GM12878 (cell line): ENCODE measurements around the gene PCARE. TPM values are rescaled to one million over a fixed set of nuclear protein-coding genes. Genes with fewer than 3 reads are reported as not detected.

Experiments
- ATAC-seq: fragments of 200-7000 bp; cut with Tn5 transposase; 3 replicates; pipeline ENCODE4 v1.9.1; 2020; ENCODE audit warnings: mild to moderate bottlenecking, moderate library complexity
- BruUV-seq: library from RNA; stranded (reverse); fragments of 400-500 nt; replicated peaks from 2 replicates; lab custom pipeline; 2021; lab: Mats Ljungman, UMichigan
- CTCF ChIA-PET: fragments of 300-600 bp; sonication (Branson Sonifier 250); formaldehyde crosslinking; extraction: SDS; loops from one replicate; lab custom pipeline; 2021; ENCODE audit warnings: inconsistent platforms; lab: Yijun Ruan, JAX
- POLR2A ChIA-PET: fragments of 350-600 bp; formaldehyde crosslinking; extraction: SDS; loops from one replicate; lab custom pipeline; 2021; ENCODE audit warnings: inconsistent platforms; lab: Charles Lee
- RAD21 ChIA-PET: fragments of 300-600 bp; sonication (Branson Sonifier 250); formaldehyde crosslinking; loops from one replicate; lab custom pipeline; 2023; ENCODE audit warnings: antibody characterized with exemption; ENCODE audit not compliant: unreplicated experiment; lab: Charles Lee
- SMC1A ChIA-PET: fragments of 300-600 bp; sonication (Branson Sonifier 250); formaldehyde crosslinking; loops from one replicate; lab custom pipeline; 2023; ENCODE audit not compliant: unreplicated experiment, uncharacterized antibody; lab: Charles Lee
- DNase-seq: peaks from one replicate; pipeline ENCODE4 v3.0.0-alpha.2; 2011; ENCODE audit warnings: low read depth, low spot score
- FAIRE-seq: peaks from 3 replicates; lab custom pipeline; 2011; peaks lifted over from hg19 to GRCh38; lab: Jason Lieb, UNC
- H2AFZ ChIP-seq: 2 replicates; pipeline ENCODE4 v1.6.0; 2011; ENCODE audit warnings: low read depth, low read length, control low read depth; ENCODE audit not compliant: control insufficient read depth
- H3K27ac ChIP-seq: 2 replicates; pipeline ENCODE4 v1.5.1; 2011; ENCODE audit warnings: control low read depth; ENCODE audit not compliant: control insufficient read depth, insufficient read depth
- H3K27me3 ChIP-seq, 2 experiments: replicated peaks in 1 of 2; 2 replicates each; pipeline versions ENCODE4 v1.6.0 to v1.6.1; 2011; ENCODE audit warnings: low read length in 1 of 2; ENCODE audit not compliant: control insufficient read depth in 2 of 2, insufficient read depth in 2 of 2
- H3K36me3 ChIP-seq, 2 experiments: 2 replicates each; pipeline ENCODE4 v1.5.1; 2011; ENCODE audit warnings: low read length in 1 of 2; ENCODE audit not compliant: control insufficient read depth in 2 of 2, insufficient read depth in 2 of 2
- H3K4me1 ChIP-seq: 2 replicates; pipeline ENCODE4 v1.6.1; 2011; ENCODE audit warnings: mild to moderate bottlenecking, low read length, moderate library complexity, mixed read lengths; ENCODE audit not compliant: control insufficient read depth, insufficient read depth
- H3K4me2 ChIP-seq: 2 replicates; pipeline ENCODE4 v1.6.0; 2011; ENCODE audit warnings: control low read depth; ENCODE audit not compliant: control insufficient read depth, insufficient read depth
- H3K4me3 ChIP-seq: fragments of 200-600 bp; sonication (generic); 2 replicates; pipeline ENCODE4 v1.5.1; 2016
- H3K79me2 ChIP-seq: 2 replicates; pipeline ENCODE4 v1.6.0; 2011; ENCODE audit warnings: low read length; ENCODE audit not compliant: control insufficient read depth, insufficient read depth
- H3K9ac ChIP-seq: 2 replicates; pipeline ENCODE4 v1.8.0; 2011; ENCODE audit warnings: low read length, control low read depth, mixed read lengths; ENCODE audit not compliant: control insufficient read depth, insufficient read depth
- H3K9me3 ChIP-seq: replicated peaks from 3 replicates; pipeline ENCODE4 v1.5.1; 2011; ENCODE audit warnings: mild to moderate bottlenecking, low read length; ENCODE audit not compliant: control insufficient read depth, insufficient read depth
- H4K20me1 ChIP-seq: 2 replicates; pipeline ENCODE4 v1.6.0; 2011; ENCODE audit not compliant: control insufficient read depth, insufficient read depth
- GABPA ChIP-seq: IDR thresholded peaks from 2 replicates; pipeline ENCODE4 v1.6.1; 2014; ENCODE audit warnings: antibody characterized with exemption, low read depth, mild to moderate bottlenecking, inconsistent platforms
- IKZF2 ChIP-seq, 2 experiments: fragments of 450-650 bp; IDR thresholded peaks; 2 replicates each; pipeline ENCODE4 v1.6.1; 2017; ENCODE audit warnings: mild to moderate bottlenecking in 2 of 2, moderate library complexity in 2 of 2
- IRF4 ChIP-seq: IDR thresholded peaks from 2 replicates; pipeline ENCODE4 v1.6.1; 2011; ENCODE audit warnings: low read depth, low read length
- JUND ChIP-seq: IDR thresholded peaks from 2 replicates; pipeline ENCODE4 v1.6.1; 2012; ENCODE audit warnings: low read depth, mild to moderate bottlenecking, low read length, improper control_type of control experiment, moderate library complexity
- PAX5 ChIP-seq: IDR thresholded peaks from 2 replicates; pipeline ENCODE4 v1.6.1; 2011; ENCODE audit warnings: low read depth, low read length, borderline replicate concordance
- PBX3 ChIP-seq: IDR thresholded peaks from 2 replicates; pipeline ENCODE4 v1.6.1; 2011; ENCODE audit warnings: mild to moderate bottlenecking, low read depth, low read length, moderate library complexity; ENCODE audit not compliant: insufficient replicate concordance
- POLR2A ChIP-seq: IDR thresholded peaks from 2 replicates; pipeline ENCODE4 v1.6.1; 2011; ENCODE audit warnings: low read depth, mild to moderate bottlenecking, low read length
- RUNX3 ChIP-seq: IDR thresholded peaks from 2 replicates; pipeline ENCODE4 v1.6.1; 2012; ENCODE audit warnings: low read length, inconsistent platforms
- SMC3 ChIP-seq: IDR thresholded peaks from 2 replicates; pipeline ENCODE4 v1.6.1; 2011; ENCODE audit warnings: low read length, improper control_type of control experiment, borderline replicate concordance
- YBX1 ChIP-seq: fragments of 450-650 bp; IDR thresholded peaks from 2 replicates; pipeline ENCODE4 v1.6.1; 2016; ENCODE audit warnings: antibody characterized with exemption
- WGBS: methylation state at CpG from one replicate; pipeline ENCODE4 v1.1.6; 2016; ENCODE audit warnings: low lambda C conversion rate; ENCODE audit not compliant: insufficient replicate concordance, insufficient coverage; ENCODE audit errors: missing lambda C conversion rate; 5-methylcytosine and 5-hydroxymethylcytosine counted together
- in situ Hi-C: fragments of 300-500 bp; cut with MboI; formaldehyde crosslinking; loops from 9 replicates; pipeline ENCODE4 v1.14.3; 2018; ENCODE audit warnings: mixed read lengths
- intact Hi-C: fragments of 100-400 bp; cut with micrococcal nuclease; formaldehyde crosslinking; loops from one replicate; pipeline ENCODE4 v1.14.2; 2022; ENCODE audit not compliant: unreplicated experiment
- polyA plus RNA-seq, 11 experiments: library from polyadenylated mRNA; depleted of rRNA in 4 of 11; unstranded in 6 of 11; stranded (reverse) in 5 of 11; fragments of >200 nt; fragmentation: Nextera tagmentation in 4 of 11; fragmentation: Illumina TruSeq in 1 of 11; extraction: Ambion mirVana in 4 of 11; extraction: Trizol in 1 of 11; gene quantifications; 1 replicate in 1 of 11; 2 replicates in 10 of 11; pipeline versions ENCODE4 v1.2.1 to v1.2.3, GENCODE V29; 2011 to 2016; ENCODE audit warnings: inconsistent platforms in 2 of 11, missing spikeins in 2 of 11, low read depth in 1 of 11
- total RNA-seq, 4 experiments: library from RNA; depleted of rRNA in 3 of 4; stranded (reverse); fragments of >200 nt in 3 of 4; fragmentation: Illumina TruSeq in 1 of 4; extraction: Trizol in 1 of 4; gene quantifications; 2 replicates each; pipeline versions ENCODE4 v1.2.1 to v1.2.3, GENCODE V29; 2013 to 2021
- TF ChIP-seq, protein P1 (sequence below): fragments of 450-650 bp; IDR thresholded peaks from 2 replicates; pipeline ENCODE4 v1.6.1; 2018; ENCODE audit warnings: mild to moderate bottlenecking, low read depth, moderate library complexity; ENCODE audit not compliant: partially characterized antibody
- TF ChIP-seq, protein P2 (sequence below), 3 experiments: IDR thresholded peaks in 2 of 3; conservative IDR thresholded peaks in 1 of 3; 2 replicates each; pipeline ENCODE4 v1.5.1; 2011; ENCODE audit warnings: low read depth in 3 of 3, low read length in 3 of 3, mild to moderate bottlenecking in 3 of 3, control low read depth in 2 of 3, moderate library complexity in 2 of 3, inconsistent platforms in 1 of 3, mixed read lengths in 1 of 3; ENCODE audit not compliant: control insufficient read depth in 2 of 3, insufficient read depth in 1 of 3; ENCODE audit errors: extremely low read depth in 1 of 3
- TF ChIP-seq, protein P3 (sequence below): fragments of 450-650 bp; IDR thresholded peaks from 2 replicates; pipeline ENCODE4 v1.6.1; 2016; ENCODE audit warnings: mild to moderate bottlenecking, moderate library complexity, borderline replicate concordance

PCARE gene
- total and polyA plus RNA-seq, 10 of the 15 experiments (the other 5 are each of a cell fraction or from before 2014, with no cell fraction given): 0.04 to 0.08 (median 0.06) TPM; not detected in 5

DNA sequence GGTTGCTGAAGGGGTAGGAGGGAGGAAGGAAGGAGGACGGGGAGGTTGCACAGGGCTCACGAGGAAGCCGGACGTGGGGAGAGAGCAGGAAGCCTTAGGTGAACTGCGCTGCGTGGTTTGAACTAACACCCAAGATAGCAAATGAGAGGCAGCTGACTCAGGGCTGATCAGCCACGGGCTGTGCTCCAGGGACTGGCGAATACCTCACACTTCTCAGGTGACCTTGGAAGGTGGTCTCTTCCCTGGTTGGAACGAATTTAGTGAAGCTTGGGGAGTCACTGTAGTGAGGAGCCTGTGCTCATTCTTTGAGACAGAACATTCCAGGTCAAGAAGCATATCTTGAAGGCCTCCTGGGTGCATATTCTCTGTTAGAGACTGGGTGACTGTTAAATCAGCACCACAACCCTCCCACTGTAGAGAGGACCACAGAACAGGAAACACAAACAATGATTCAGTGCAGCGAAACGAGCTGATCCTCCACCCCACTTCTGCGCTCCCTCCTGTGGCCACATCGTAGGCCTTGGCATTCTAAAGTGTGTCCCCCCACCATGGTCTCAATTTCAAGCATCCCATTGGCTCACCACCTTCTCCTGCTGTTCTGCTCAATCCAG is 59.4 kb downstream of the PCARE start:
- no peaks in the 10 kb centered on the region for H3K79me2 ChIP-seq
- no peaks in the 10 kb centered on the region for H3K36me3 ChIP-seq
- CTCF ChIA-PET: interaction anchor here (0.7 kb wide), 1 partner anchor 36 kb away, joined by 3 read pairs; no protein-coding TSS in a partner anchor
- DNase-seq (no peak), ATAC-seq (peak; percentile 53), FAIRE-seq (peak; percentile 87)
- POLR2A ChIA-PET: no interaction called here
- in situ Hi-C loops: no loop called here
- BruUV-seq: no TSS peak
- H3K4me1 ChIP-seq: peaks cover 14% of the 10 kb centered on the region
- no peaks in the 10 kb centered on the region for H4K20me1 ChIP-seq
- SMC1A ChIA-PET: interaction anchor here (1.0 to 1.4 kb wide), 2 partner anchors 24 to 30 kb away, joined by 3 to 4 read pairs; no protein-coding TSS in a partner anchor
- H3K9ac ChIP-seq: no peak overlapping the region; the same call in 1 of the 2 replicates
- no peak overlapping the region for H3K4me3 ChIP-seq
- no peaks in the 10 kb centered on the region for H3K27me3 ChIP-seq
- H2AFZ ChIP-seq: peak overlapping the region; percentile 87
- RAD21 ChIA-PET: interaction anchor here (1.2 kb wide), 1 partner anchor 94 kb away, joined by 3 read pairs; no protein-coding TSS in a partner anchor
- WGBS: 7% methylated on average over 13 of the region's 13 CpGs
- H3K4me2 ChIP-seq: peak overlapping the region; percentile 67; the same call in 1 of the 2 replicates
- intact Hi-C loops: no loop called here
- no peaks in the 10 kb centered on the region for H3K9me3 ChIP-seq
- H3K27ac ChIP-seq: no peak overlapping the region
- TF ChIP-seq POLR2A (peak; percentile 22; the same call in 1 of the 2 replicates), GABPA (peak; percentile 60), SMC3 (no peak), PBX3 (no peak), IRF4 (no peak), JUND (no peak), PAX5 (no peak), RUNX3 (peak; percentile 37), YBX1 (no peak), IKZF2 (IDR thresholded peaks at IDR 0.05) (no peak)
- TF ChIP-seq, protein P1, sequence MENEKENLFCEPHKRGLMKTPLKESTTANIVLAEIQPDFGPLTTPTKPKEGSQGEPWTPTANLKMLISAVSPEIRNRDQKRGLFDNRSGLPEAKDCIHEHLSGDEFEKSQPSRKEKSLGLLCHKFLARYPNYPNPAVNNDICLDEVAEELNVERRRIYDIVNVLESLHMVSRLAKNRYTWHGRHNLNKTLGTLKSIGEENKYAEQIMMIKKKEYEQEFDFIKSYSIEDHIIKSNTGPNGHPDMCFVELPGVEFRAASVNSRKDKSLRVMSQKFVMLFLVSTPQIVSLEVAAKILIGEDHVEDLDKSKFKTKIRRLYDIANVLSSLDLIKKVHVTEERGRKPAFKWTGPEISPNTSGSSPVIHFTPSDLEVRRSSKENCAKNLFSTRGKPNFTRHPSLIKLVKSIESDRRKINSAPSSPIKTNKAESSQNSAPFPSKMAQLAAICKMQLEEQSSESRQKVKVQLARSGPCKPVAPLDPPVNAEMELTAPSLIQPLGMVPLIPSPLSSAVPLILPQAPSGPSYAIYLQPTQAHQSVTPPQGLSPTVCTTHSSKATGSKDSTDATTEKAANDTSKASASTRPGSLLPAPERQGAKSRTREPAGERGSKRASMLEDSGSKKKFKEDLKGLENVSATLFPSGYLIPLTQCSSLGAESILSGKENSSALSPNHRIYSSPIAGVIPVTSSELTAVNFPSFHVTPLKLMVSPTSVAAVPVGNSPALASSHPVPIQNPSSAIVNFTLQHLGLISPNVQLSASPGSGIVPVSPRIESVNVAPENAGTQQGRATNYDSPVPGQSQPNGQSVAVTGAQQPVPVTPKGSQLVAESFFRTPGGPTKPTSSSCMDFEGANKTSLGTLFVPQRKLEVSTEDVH: no peak
- TF ChIP-seq, protein P2, sequence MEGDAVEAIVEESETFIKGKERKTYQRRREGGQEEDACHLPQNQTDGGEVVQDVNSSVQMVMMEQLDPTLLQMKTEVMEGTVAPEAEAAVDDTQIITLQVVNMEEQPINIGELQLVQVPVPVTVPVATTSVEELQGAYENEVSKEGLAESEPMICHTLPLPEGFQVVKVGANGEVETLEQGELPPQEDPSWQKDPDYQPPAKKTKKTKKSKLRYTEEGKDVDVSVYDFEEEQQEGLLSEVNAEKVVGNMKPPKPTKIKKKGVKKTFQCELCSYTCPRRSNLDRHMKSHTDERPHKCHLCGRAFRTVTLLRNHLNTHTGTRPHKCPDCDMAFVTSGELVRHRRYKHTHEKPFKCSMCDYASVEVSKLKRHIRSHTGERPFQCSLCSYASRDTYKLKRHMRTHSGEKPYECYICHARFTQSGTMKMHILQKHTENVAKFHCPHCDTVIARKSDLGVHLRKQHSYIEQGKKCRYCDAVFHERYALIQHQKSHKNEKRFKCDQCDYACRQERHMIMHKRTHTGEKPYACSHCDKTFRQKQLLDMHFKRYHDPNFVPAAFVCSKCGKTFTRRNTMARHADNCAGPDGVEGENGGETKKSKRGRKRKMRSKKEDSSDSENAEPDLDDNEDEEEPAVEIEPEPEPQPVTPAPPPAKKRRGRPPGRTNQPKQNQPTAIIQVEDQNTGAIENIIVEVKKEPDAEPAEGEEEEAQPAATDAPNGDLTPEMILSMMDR (IDR thresholded peaks at IDR 0.05 in 2 of 3, conservative IDR thresholded peaks at IDR 0.05 in 1 of 3; ENCODE audit: control insufficient read depth in 2 of 3, extremely low read depth in 1 of 3, insufficient read depth in 1 of 3, low read depth in 3 of 3, low read length in 3 of 3): peak in 1 of 3 experiments; percentile 3; a peak in 1 of 6 replicates
- TF ChIP-seq, protein P3, sequence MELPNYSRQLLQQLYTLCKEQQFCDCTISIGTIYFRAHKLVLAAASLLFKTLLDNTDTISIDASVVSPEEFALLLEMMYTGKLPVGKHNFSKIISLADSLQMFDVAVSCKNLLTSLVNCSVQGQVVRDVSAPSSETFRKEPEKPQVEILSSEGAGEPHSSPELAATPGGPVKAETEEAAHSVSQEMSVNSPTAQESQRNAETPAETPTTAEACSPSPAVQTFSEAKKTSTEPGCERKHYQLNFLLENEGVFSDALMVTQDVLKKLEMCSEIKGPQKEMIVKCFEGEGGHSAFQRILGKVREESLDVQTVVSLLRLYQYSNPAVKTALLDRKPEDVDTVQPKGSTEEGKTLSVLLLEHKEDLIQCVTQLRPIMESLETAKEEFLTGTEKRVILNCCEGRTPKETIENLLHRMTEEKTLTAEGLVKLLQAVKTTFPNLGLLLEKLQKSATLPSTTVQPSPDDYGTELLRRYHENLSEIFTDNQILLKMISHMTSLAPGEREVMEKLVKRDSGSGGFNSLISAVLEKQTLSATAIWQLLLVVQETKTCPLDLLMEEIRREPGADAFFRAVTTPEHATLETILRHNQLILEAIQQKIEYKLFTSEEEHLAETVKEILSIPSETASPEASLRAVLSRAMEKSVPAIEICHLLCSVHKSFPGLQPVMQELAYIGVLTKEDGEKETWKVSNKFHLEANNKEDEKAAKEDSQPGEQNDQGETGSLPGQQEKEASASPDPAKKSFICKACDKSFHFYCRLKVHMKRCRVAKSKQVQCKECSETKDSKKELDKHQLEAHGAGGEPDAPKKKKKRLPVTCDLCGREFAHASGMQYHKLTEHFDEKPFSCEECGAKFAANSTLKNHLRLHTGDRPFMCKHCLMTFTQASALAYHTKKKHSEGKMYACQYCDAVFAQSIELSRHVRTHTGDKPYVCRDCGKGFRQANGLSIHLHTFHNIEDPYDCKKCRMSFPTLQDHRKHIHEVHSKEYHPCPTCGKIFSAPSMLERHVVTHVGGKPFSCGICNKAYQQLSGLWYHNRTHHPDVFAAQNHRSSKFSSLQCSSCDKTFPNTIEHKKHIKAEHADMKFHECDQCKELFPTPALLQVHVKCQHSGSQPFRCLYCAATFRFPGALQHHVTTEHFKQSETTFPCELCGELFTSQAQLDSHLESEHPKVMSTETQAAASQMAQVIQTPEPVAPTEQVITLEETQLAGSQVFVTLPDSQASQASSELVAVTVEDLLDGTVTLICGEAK: 0 out of 2 replicates have a peak, but pooled peaks have one; percentile 26
